HG03060 (cell line): ENCODE data around the gene SURF4.
"Not testable (repeated sequence)": the region's sequence is repeated elsewhere in the genome, so short reads cannot be mapped to it uniquely, and the experiment has no call there.

ENCODE experiments used
- ATAC-seq: cut with Tn5 transposase; IDR thresholded peaks from one replicate; pipeline ENCODE4 v1.9.1; 2021; ENCODE audit warnings: low read depth, moderate number of reproducible peaks; ENCODE audit not compliant: unreplicated experiment

The SURF4 gene

DNA sequence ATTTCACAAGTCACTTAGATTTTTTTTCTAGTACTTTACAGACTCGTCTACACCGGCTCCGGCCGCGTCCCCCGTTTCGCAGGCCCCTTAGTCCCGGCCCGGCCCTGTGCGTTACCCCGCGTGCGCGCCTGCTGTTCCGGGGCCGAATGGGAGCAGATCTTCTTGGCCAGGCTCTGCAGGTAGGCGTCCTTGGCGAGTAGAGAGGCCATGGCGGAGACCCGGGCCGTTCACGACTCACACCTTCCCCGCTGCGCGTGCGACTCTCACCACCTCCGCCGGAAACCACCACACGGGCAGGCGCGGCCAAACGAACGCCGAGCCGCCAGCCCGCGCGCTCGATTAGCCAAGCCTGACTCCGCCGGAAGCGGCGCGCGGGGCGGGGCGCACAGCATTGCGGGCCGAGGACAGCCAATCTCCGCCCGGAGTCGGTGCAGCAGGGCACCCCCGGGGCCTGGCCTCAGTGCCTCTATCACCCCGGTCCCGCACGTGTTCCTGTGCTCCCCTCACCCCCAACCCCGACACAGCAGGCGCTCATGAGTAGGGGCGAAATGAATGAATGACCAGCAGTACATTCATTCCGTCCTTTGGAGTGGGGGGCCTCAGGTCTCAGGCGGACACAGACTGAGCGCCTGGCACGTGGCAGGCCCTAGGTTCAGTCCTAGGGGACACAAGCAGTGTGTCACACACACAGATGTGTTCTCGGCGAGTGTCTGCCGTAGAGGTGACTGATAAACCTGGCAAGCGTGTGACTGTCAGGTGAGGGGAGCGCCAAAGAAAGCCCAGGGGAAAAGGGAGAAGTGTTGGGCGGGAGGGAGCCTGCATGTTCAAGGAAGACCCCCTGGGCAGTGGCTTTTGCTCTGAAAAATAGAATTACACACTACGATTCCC is 39.7 kb downstream of the SURF4 start, which contains the start of gene SURF6:
Gene SURF6 (minus strand): TSS at position 265 of the 888 bp plus-strand sequence. CDS start 56 bp downstream, at position 209.
- ATAC-seq = peak; percentile 62

DNA sequence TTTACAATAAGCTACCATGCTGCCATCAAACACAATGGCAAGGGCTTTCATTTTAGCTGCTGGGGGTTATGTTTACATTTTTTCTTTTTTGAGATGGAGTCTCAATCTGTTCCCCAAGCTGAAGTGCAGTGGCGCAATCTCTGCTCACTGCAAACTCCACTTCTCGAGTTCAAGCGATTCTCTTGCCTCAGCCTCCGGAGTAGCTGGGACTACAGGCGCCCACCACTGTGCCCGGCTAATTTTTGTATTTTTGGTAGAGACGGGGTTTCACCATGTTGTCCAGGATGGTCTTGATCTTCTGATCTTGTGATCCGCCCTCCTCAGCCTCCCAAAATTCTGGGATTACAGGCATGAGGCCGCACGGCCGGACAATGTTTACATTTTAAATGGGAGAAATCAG is 41.0 kb downstream of the SURF4 start:
- not testable (repeated sequence) for ATAC-seq

DNA sequence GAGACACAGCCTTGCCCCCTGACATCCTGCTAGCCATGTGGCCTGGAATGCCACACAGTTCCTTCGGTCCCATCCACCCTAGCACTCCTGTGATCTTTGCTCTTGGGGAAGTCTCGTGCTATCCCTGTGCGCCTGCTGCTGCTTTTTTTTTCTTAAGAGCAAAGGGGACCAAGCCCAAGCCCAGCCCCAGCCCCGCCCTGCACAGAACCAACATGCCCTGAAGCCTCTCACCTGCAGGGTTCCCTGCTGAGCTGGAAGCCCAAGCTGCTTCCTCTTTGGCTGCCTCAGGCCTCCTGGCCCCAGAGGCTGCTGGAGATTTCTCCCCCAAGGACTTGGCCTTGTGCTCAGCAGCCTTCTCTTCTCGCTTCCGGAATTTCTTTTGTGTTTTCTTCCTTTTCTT is 41.7 kb downstream of the SURF4 start:
- ATAC-seq = no peak

DNA sequence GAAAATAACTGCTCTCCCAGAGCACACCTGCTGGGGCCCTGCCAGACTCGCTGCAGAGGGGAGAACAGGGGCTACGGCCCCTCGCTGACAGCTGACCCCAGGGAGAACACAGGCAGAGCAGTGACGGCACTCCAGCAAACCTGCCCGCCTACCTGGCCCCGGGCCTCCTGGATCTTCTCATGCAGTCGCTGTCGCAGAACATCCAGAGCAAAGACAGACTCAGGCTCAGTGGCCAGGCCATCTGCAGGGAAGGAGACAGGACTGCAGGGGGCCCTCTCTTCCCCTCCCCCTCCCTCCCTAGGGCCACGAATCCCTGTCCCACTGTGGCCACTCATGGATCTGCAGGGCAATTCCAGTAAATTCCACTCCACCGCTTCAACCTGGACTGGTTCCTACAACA is 42.3 kb downstream of the SURF4 start:
- ATAC-seq = no peak

DNA sequence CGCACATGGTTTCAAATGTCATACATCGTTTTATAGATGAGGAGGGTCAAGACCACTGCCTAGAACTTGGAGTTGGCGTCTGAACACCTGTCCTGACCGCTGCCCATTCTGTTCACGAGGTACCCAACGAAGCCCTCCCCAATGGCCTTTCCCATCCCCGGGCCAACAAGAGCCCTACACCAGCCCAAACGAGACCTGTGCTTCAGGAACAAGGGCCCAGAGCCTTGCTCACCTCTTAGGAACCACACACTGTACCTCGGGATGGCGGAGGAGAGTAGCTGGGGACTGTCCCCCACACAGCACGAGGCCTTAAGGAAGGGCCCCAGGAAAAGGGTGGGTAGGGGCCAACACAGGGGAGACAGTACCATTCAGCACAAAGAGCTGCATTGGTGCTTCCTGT is 42.8 kb downstream of the SURF4 start:
- no peak for ATAC-seq

DNA sequence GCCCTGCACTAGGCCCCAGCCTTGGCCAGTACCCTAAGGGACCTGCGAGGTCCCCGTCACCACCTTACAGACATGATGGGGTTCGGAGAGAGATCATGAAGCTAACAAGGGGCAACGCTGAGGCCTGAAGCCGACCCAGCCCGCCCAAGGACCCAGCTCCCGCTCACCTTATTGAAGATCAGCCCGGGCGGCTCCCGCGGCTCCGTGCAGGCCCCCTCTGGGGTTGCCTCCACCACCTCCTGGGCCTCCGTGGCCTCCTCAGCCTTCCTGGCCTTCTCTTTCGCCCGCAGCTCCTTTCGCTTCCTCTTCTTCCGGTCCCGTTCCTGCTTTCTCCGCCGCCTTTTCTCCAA is 43.5 kb downstream of the SURF4 start:
- ATAC-seq = no peak

DNA sequence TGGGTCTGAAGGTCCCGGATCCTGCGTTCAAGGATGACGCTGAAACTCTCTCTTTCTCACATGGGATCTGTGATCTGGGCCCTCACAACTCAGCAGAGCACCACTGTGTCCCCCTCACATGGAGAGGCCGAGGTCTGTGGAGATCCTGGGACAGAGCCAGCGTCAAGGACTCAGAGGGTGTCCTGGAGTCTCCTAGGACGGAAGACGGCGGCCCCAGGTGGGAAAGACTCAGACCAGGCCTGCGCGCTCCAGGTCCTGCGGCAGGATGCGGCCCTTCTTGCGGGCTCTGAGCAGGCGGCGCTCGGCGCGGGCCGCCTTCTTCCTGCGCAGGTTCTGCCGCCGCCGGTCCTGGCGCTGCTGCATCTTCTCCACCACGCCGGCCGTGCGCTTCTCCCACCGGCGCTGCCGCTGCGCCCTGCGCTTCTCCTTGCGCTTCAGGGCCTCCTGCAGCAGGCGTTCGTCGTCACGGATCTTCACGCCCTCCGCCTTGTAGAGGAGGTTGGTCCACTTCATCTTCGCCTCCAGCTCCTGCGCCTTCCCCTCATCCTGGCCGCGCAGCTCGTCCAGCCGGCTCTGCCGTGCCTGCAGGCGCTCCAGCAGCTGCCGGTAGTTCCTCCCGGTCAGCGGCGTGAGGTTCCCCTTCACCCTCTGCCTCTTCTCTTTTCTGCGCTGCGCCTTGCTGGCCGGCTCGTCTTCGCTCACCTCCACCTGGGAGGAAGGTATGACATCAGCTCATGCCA is 44.0 kb downstream of the SURF4 start:
- ATAC-seq = no peak

DNA sequence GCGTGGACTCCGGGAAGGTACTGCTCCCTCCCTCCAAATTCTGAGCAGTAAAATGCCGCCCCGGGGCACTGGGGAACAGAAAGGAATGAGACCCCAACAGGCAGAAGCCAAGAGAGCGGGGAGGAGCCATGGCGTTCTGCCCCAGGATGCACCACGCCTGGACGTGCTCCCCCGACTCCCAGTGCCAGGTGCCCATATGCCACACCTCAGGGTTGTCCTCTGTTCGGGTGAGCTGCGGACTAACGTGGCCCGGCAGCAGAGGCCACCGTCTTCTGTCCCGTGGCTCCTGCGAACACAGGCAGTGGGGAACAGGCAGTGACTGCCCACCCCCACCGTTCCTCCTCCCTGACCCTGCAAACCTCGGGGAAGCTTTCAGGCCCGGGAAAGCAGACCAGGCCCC is 44.6 kb downstream of the SURF4 start:
- ATAC-seq = no peak

DNA sequence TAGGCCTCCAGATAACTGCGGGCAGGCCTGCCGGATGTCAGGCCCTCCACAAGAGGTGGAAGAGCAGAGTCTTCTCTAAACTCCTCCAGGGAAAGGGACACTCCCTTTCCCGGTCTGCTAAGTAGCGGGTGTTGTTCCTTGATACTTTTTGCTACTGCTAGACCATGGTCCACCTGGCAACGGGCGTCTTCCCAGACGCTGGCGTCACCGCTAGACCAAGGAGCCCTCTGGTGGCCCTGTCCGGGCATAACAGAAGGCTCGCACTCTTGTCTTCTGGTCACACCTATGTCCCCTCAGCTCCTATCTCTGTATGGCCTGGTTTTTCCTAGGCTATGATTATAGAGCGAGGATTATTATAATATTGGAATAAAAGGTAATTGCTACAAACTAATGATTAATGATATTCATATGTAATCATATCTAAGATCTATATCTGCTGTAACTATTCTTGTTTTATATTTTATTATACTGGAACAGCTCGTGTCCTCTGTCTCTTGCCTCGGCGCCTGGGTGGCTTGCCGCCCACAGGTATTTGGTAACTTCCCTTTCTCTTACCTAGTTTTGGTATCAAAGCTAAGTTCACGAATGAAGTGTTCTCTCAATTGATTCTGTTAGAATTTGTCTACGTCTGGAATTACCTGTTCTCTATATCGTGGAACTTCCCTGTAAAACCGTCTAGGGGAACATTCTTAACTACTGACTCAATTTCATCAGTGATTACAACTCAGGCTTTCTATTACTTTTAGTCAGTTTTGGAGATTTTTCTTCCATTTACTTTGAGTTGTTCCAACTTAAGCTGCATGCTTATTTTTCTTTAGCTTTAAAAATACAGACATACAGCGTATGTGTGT is 46.3 kb downstream of the SURF4 start:
- not testable (repeated sequence) for ATAC-seq

DNA sequence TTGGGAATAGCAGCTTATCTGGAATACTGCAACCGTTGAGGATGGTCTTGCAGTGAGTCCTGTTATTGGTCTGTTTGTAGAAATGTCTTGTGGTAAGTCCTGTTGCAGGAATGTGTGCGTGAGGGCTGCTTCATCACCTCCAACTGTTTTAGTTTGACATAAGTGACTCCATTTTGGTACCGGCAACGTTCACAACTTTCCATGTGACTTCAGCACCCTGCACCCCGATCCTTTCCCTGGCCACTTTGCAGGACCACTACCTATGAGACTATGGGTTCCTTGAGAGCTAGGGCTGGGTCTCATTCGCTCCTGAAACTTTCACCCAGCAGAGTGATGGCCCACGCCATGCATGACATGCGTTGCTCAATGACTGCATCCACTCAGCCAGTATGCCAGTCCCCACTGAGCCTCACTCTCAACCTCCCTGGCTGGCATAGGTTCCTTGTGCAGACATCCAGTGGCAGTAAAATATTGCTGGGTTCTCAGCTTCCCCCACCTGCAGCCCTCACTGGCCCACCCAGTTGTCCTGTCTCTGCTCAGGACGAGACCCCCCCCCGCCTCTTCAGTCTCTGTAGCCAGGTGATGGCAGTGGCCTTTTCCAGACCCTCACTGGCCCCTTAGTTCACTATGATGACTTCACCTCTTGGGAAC is 47.9 kb downstream of the SURF4 start:
- no peak for ATAC-seq

DNA sequence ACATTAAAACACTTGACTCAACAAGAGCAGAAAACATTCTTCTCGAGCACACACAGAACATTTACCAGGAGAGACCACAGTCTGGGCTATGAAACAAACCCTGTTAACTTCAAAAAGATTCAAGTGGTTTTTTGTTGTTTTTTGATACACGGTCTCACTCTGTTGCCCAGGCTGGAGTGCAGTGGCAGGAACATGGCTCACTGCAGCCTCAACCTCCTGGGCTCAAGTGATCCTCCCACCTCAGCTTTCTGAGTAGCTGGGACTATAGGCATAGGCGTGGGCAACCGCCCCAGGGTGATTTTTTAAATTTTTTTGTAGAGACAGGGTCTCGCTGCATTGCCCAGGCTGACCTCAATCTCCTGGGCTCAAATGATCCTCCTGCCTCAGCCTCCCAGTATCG is 48.8 kb downstream of the SURF4 start:
- ATAC-seq = not testable (repeated sequence)

DNA sequence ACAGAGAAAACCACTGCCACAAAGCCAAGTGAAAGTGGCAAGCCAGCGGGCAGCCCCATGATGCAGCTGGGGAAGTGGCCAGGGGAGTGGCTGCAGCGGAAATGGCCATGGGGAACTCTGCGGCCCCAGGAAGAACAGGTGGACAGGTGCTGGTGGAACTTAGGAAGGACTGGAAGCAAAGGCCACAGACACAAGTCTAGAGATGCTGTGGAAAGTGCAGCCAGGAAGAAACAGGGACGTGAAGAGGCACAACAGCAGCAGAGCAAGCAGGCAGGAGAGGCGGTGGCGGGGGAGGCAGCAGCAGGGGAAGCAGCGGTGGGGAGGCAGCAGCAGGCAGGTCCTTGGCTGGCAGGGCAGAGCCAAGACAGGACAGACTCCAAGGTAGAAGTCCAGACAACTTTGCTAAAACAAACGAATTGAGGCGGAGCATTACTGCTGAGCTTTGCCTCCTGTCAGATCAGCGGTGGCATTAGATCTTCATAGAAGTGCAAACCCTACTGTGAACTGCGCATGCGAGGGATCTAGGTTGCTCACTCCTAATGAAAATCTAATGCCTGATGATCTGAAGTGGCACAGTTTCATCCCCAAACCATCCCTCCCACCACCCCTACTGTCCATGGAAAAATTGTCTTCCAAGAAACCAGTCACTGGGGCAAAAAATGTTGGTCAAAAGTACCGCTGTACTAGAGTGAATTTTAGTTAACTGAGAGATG is 51.7 kb downstream of the SURF4 start:
- ATAC-seq = no peak

DNA sequence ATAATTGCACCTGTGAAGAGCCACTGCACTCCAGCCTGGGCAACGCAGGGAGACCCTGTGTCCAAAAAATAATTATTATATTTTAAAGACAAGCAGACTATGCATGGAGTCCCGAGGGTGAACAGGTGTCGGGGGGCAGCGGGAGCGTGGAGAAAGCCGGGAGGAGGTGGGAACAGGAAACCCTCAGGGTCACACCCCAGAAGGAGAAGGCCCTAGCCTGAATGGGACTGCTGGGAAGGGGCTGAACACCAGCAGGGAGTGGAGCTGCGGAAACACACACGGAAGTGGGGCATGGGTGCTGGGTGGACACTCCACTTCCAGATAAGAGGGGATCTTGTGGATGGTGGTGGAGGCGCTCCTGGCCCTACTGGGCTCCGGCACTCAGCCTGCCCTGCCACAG is 52.6 kb downstream of the SURF4 start:
- ATAC-seq = no peak

DNA sequence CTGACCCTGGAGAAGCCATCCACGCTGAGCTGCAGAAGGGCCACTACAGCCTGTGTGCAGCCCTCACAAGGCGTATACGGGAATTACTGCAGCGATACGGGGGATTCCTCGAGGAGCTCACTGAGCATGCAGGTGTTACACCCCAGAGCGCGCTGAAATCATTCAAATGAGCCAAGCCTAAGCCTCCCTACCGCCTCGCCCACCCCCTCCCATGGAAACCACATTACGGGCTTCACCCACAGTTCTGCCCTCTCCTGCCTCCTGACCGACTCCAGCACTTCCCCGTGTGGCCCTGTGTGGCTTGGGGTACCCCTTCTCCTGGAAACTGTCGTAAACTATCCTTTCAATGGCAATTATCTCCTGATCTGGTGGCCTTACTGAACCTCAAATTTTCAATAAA is 53.2 kb downstream of the SURF4 start:
- ATAC-seq = no peak

DNA sequence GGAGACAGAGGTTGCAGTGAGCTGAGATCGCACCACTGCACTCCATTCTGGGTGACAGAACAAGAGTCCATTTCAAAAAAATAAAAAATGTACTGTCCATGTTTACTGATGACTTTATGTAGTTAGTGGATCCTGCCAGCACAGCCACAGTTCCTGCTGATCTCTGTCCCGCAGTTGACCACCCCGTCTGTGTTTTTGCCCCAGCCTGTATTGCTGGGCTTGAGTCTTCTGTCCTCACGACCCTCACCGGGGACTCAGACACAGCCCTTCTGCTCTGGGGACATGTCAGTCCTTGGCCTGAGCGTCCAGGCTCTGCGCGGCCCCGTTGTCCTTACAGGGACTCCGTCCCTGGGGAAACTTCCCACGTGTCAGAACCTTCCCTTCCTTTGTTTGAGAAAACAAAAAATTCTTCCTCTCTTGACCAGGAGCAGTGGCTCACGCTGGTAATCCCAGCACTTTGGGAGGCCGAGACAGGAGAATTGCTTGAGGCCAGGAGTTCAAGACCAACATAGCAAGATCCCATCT is 54.4 kb downstream of the SURF4 start:
- ATAC-seq = no peak

DNA sequence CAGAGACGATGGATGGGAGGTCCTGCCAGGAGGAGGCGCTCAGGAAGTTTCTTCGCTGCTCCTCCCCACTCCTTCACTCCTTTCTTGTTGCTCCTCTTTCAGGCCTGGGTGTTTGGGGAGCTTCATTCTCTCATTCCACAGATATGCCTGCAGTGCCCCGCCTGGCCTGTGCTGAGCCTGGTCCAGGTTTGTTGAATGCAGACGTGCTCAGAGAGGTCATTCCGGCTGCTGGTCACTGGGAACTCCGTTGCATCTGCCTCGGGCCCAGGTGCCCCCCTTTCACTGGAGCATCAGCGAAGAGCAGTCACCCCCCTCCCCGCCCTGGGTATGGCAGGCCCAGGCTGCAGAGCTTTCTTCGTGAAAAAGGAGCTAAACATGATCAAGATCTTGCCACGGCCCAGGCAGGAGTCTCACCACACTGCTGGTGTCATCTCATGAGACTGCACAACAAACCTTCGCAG is 55.4 kb downstream of the SURF4 start:
- no peak for ATAC-seq

DNA sequence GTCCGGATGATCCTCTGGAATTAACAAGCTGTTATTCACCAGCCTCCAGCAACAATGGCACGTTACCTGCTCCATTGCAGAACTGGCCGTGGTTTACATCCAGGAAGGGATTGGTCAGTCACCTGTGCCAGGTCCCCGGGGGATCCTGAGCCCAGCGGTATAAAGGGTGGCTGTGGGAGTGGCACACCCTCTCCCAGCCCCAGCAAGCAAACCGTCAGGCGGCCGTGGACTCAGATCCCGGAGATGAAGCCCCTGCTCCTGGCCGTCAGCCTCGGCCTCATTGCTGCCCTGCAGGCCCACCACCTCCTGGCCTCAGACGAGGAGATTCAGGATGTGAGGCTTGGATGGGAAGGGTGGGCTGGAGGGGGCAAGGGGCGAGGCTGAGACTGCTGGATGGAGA is 58.3 kb downstream of the SURF4 start:
- not testable (repeated sequence) for ATAC-seq

DNA sequence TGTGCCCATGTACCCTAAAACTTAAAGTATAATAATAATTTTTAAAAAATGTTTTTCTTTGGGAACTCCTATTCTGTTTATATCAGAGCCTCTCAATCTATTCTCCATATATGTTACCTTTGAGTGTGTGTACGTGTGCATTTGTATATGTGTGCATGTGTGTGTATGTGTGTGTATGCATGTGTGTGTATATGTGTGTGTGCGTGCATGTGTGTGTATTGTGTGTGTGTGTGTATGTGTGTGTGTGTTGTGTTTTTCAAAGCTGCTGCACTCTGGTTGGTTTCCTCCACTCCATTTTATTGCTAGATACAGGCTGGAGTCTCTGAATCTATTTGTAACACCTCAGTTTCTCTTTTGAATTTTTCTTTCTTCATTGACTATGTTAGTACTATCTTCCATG is 59.9 kb downstream of the SURF4 start:
- no peak for ATAC-seq
